Measurements from ENCODE around the gene ACTR1B. TPM values are rescaled to one million over a fixed set of nuclear protein-coding genes. Genes with fewer than 3 reads are reported as not detected.

Gene ACTR1B
- total and polyA plus RNA-seq, 2 experiments from 2014 or later, result 18.1 to 56.3 TPM

DNA sequence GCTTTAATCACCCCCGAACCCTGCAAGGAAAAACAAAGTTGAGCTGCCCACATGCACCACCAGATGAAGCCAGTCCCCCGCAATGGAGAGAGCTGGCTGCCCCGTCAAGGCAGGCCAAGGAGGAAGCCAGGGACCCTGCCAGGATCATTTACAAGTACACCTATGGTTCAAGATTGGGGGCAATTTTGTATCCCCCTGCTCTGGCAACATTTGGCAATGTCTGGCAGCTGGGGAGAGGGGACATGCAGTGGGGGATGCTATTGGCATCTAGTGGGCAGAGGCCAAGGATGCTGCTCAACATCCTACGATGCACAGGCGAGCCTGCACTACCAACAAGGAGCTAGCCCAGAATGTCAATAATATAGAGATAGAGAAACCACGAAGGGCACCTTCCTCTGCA is 1.9 kb downstream of the ACTR1B start:
- no peaks in the 10 kb centered on the region for H3K36me3 ChIP-seq (replicated peaks; ENCODE audit: insufficient read depth, low read depth)
- H3K27me3 ChIP-seq, result no peaks in the 10 kb centered on the region
- no peaks in the 10 kb centered on the region for H3K9me3 ChIP-seq (ENCODE audit: low read depth)
- peak overlapping the region; percentile 97 for H3K4me2 ChIP-seq
- peaks cover 7% of the 10 kb centered on the region for H4K20me1 ChIP-seq (ENCODE audit: insufficient read depth, poor library complexity, severe bottlenecking)
- no peak overlapping the region for H2AFZ ChIP-seq
- TF ChIP-seq EZH2phosphoT487 (IDR thresholded peaks at IDR 0.05; ENCODE audit: low read depth, severe bottlenecking, unreplicated experiment) (no peak), EZH2 (IDR thresholded peaks at IDR 0.05; ENCODE audit: borderline replicate concordance) (no peak)
- TF ChIP-seq, protein P1, sequence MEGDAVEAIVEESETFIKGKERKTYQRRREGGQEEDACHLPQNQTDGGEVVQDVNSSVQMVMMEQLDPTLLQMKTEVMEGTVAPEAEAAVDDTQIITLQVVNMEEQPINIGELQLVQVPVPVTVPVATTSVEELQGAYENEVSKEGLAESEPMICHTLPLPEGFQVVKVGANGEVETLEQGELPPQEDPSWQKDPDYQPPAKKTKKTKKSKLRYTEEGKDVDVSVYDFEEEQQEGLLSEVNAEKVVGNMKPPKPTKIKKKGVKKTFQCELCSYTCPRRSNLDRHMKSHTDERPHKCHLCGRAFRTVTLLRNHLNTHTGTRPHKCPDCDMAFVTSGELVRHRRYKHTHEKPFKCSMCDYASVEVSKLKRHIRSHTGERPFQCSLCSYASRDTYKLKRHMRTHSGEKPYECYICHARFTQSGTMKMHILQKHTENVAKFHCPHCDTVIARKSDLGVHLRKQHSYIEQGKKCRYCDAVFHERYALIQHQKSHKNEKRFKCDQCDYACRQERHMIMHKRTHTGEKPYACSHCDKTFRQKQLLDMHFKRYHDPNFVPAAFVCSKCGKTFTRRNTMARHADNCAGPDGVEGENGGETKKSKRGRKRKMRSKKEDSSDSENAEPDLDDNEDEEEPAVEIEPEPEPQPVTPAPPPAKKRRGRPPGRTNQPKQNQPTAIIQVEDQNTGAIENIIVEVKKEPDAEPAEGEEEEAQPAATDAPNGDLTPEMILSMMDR (IDR thresholded peaks at IDR 0.05; ENCODE audit: poor library complexity), result no peak
- no peaks in the 10 kb centered on the region for H3K9me2 ChIP-seq (replicated peaks; ENCODE audit: insufficient read depth)
- H3K4me1 ChIP-seq (ENCODE audit: insufficient read depth), result peaks cover 11% of the 10 kb centered on the region
- no peak for DNase-seq (ENCODE audit: low spot score)
- peak overlapping the region; percentile 98 for H3K27ac ChIP-seq
- 86% methylated on average over 6 of the region's 6 CpGs for WGBS (ENCODE audit: low lambda C conversion rate, missing lambda C conversion rate)
- H3K79me2 ChIP-seq, result peaks cover 26% of the 10 kb centered on the region
- H3K4me3 ChIP-seq, result no peak overlapping the region

DNA sequence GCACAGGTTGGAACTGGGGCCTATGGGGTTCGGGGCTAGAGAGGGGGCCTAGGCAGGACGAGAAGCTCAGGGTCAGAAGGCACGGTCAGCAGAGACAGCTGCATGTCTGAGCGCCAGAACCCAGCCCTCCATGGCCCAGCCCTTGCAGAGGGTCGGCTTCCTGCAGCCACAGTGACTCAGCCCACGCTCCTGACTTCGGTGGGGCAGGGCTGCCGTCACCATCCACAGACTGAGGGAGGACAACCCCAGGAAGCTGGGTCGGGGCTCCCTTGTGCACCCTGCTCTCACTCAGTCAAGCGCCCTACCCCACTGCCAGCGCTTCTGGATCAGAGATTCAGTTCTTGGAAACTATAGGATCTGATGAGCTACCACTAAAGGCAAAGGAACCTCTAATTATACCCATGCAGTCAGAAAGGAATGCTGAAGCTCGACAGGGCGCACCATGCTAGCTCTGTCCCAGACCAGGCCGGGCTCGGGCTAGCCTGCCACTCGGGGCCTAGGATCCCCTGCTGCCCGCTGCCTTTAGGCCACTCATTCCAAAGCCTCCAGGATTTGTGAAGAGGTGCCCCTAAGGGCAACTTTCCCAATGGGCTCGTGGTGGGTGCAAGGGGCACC is 3.0 kb downstream of the ACTR1B start:
- no peaks in the 10 kb centered on the region for H3K9me2 ChIP-seq (replicated peaks; ENCODE audit: insufficient read depth)
- peaks cover 7% of the 10 kb centered on the region for H4K20me1 ChIP-seq (ENCODE audit: insufficient read depth, poor library complexity, severe bottlenecking)
- H3K79me2 ChIP-seq, result peaks cover 26% of the 10 kb centered on the region
- TF ChIP-seq, protein P1 (IDR thresholded peaks at IDR 0.05; ENCODE audit: poor library complexity), result no peak
- TF ChIP-seq EZH2phosphoT487 (IDR thresholded peaks at IDR 0.05; ENCODE audit: low read depth, severe bottlenecking, unreplicated experiment), result no peak
- TF ChIP-seq EZH2 (IDR thresholded peaks at IDR 0.05; ENCODE audit: borderline replicate concordance), result no peak
- no peak overlapping the region for H3K27ac ChIP-seq
- no peaks in the 10 kb centered on the region for H3K9me3 ChIP-seq (ENCODE audit: low read depth)
- peaks cover 11% of the 10 kb centered on the region for H3K4me1 ChIP-seq (ENCODE audit: insufficient read depth)
- 89% methylated on average over 17 of the region's 18 CpGs for WGBS (ENCODE audit: low lambda C conversion rate, missing lambda C conversion rate)
- no peaks in the 10 kb centered on the region for H3K36me3 ChIP-seq (replicated peaks; ENCODE audit: insufficient read depth, low read depth)
- no peak for DNase-seq (ENCODE audit: low spot score)
- no peak overlapping the region for H3K4me3 ChIP-seq
- no peak overlapping the region for H2AFZ ChIP-seq
- H3K27me3 ChIP-seq, result no peaks in the 10 kb centered on the region
- H3K4me2 ChIP-seq, result no peak overlapping the region

DNA sequence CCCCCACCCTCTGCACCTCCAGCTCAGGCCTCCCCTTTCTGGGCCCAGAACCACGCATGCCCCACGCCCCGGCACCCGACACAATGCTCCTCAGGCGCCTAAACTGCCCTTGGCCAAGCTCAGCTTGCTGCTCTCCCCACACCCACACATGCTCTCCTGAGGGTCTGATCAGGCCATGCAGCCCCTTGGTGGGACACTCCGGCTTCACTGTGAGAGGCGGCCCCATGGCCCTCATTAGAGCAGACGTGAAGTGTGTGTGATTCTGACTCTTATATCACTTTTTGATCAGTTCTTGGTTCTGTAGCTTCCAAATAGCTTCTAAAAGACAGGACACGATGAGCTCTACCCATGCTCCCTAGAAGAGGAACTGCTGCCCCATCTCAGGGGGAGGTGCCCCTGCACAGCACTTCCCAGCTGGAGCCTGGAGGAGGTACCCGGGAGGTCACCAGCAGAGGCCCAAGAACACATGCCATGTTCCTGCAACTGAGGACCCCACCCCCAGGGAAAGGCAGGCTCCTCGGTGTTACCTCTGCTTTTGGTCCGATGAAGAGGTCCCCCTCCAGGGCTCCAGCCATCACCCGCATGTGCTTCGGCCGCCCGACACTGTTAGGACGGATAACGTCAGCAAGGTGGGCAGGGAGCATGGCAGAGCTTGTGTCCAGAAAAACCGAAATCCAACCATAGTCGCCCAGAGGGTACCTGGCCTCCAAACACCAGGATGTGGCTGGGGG is 3.6 kb downstream of the ACTR1B start:
- Histone ChIP-seq H3K9me2 (replicated peaks; ENCODE audit: insufficient read depth) (no peaks in the 10 kb centered on the region), H4K20me1 (ENCODE audit: insufficient read depth, poor library complexity, severe bottlenecking) (peaks cover 7% of the 10 kb centered on the region), H3K27me3 (no peaks in the 10 kb centered on the region), H3K79me2 (peaks cover 26% of the 10 kb centered on the region), H3K9me3 (ENCODE audit: low read depth) (no peaks in the 10 kb centered on the region), H3K4me2 (no peak overlapping the region), H3K36me3 (replicated peaks; ENCODE audit: insufficient read depth, low read depth) (no peaks in the 10 kb centered on the region), H2AFZ (no peak overlapping the region), H3K4me3 (no peak overlapping the region), H3K27ac (no peak overlapping the region), H3K4me1 (ENCODE audit: insufficient read depth) (peaks cover 11% of the 10 kb centered on the region)
- 97% methylated on average over 20 of the region's 20 CpGs for WGBS (ENCODE audit: low lambda C conversion rate, missing lambda C conversion rate)
- no peak for DNase-seq (ENCODE audit: low spot score)
- TF ChIP-seq, protein P1 (IDR thresholded peaks at IDR 0.05; ENCODE audit: poor library complexity), result no peak
- TF ChIP-seq EZH2phosphoT487 (IDR thresholded peaks at IDR 0.05; ENCODE audit: low read depth, severe bottlenecking, unreplicated experiment) (no peak), EZH2 (IDR thresholded peaks at IDR 0.05; ENCODE audit: borderline replicate concordance) (no peak)

All from hepatocyte (in vitro differentiated cells).